Endothelial cell (in vitro differentiated cells): ENCODE data around the gene SERINC5. TPM values are rescaled to one million over a fixed set of nuclear protein-coding genes. Genes with fewer than 3 reads are reported as not detected.

Source experiments
- DNase-seq: peaks from one replicate; pipeline ENCODE4 v3.0.0; 2021; ENCODE audit warnings: low spot score
- H3K27ac Mint-ChIP-seq: one replicate; pipeline ENCODE4 v1.8.0; 2021; ENCODE audit warnings: mixed read lengths, inconsistent platforms; ENCODE audit not compliant: unreplicated experiment
- H3K27me3 Mint-ChIP-seq: one replicate; pipeline ENCODE4 v1.8.0; 2021; ENCODE audit warnings: mild to moderate bottlenecking, moderate library complexity, mixed read lengths, inconsistent platforms; ENCODE audit not compliant: unreplicated experiment
- H3K36me3 Mint-ChIP-seq: one replicate; pipeline ENCODE4 v1.8.0; 2021; ENCODE audit warnings: mild to moderate bottlenecking, low read depth, mixed read lengths, inconsistent platforms; ENCODE audit not compliant: unreplicated experiment
- H3K4me1 Mint-ChIP-seq: one replicate; pipeline ENCODE4 v1.8.0; 2021; ENCODE audit warnings: mild to moderate bottlenecking, mixed read lengths, inconsistent platforms; ENCODE audit not compliant: unreplicated experiment
- H3K4me3 Mint-ChIP-seq: one replicate; pipeline ENCODE4 v1.8.0; 2021; ENCODE audit warnings: mild to moderate bottlenecking, mixed read lengths, inconsistent platforms; ENCODE audit not compliant: unreplicated experiment
- H3K9me3 Mint-ChIP-seq: one replicate; pipeline ENCODE4 v1.8.0; 2021; ENCODE audit warnings: mixed read lengths, inconsistent platforms; ENCODE audit not compliant: unreplicated experiment
- total RNA-seq: library from RNA; stranded (reverse); fragmentation: NEBNext Ultra II Directional; extraction: Animal tissue kit (Norgen Biotek cat#: 25700); gene quantifications from one replicate; pipeline ENCODE4 v1.2.1, GENCODE V29; 2021; ENCODE audit not compliant: unreplicated experiment
- TF ChIP-seq, protein P1 (sequence below): fragments of 200-600 bp; sonication (generic); IDR thresholded peaks from one replicate; pipeline ENCODE4 v1.5.0; 2021; ENCODE audit warnings: antibody characterized with exemption; ENCODE audit not compliant: unreplicated experiment

Gene SERINC5
- total RNA-seq, 1 donor from 2014 or later = 122 TPM

DNA sequence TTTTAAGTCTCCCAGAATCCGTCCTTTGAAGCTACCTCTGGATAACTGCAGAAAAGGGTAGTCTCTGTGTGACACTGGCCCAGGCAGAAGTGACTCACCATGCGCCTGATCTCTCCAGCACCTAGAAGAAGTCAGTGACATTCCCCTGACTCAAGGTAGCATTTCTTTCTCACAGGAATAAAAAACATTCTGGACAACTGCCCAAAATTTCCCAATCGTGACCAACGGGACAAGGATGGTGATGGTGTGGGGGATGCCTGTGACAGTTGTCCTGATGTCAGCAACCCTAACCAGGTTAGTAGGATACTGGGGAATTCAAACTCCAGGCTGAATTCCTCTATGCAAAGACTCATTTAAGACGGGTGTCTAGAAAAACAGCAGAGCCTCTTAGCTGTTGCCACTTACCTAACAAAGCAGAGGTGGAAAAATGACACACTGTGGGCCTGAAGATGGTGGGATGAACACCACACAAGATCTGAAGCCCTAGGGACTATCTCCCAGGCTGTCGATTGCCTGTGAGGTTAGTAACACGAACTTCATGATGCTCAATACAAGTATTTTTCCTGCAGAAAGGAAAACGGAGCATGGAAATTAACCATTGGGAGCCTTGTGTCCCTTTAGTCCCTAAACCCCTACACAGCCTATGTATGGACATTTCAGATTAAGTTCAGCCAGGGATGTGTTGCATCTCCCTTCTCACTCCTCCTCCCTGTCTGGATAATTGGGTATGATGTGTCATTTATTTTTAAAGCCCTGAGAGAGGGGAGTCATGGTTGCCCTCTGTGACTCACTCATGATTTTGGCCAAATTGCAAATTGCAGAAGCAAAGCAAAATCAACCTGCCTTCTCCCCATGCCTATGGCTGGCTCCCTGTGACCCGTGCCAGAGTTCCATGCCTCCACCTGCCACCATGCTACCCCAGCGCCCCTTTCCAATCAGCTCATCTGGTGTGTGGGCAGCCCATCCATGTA lies 183.5 kb downstream of the SERINC5 start:
- H3K36me3 Mint-ChIP-seq = no peaks in the 10 kb centered on the region
- H3K27me3 Mint-ChIP-seq = peaks cover 1% of the 10 kb centered on the region
- no peaks in the 10 kb centered on the region for H3K9me3 Mint-ChIP-seq
- H3K4me3 Mint-ChIP-seq = no peak overlapping the region
- TF ChIP-seq, protein P1, sequence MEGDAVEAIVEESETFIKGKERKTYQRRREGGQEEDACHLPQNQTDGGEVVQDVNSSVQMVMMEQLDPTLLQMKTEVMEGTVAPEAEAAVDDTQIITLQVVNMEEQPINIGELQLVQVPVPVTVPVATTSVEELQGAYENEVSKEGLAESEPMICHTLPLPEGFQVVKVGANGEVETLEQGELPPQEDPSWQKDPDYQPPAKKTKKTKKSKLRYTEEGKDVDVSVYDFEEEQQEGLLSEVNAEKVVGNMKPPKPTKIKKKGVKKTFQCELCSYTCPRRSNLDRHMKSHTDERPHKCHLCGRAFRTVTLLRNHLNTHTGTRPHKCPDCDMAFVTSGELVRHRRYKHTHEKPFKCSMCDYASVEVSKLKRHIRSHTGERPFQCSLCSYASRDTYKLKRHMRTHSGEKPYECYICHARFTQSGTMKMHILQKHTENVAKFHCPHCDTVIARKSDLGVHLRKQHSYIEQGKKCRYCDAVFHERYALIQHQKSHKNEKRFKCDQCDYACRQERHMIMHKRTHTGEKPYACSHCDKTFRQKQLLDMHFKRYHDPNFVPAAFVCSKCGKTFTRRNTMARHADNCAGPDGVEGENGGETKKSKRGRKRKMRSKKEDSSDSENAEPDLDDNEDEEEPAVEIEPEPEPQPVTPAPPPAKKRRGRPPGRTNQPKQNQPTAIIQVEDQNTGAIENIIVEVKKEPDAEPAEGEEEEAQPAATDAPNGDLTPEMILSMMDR = no peak
- no peak for DNase-seq
- H3K4me1 Mint-ChIP-seq = peaks cover 11% of the 10 kb centered on the region
- no peak overlapping the region for H3K27ac Mint-ChIP-seq

DNA sequence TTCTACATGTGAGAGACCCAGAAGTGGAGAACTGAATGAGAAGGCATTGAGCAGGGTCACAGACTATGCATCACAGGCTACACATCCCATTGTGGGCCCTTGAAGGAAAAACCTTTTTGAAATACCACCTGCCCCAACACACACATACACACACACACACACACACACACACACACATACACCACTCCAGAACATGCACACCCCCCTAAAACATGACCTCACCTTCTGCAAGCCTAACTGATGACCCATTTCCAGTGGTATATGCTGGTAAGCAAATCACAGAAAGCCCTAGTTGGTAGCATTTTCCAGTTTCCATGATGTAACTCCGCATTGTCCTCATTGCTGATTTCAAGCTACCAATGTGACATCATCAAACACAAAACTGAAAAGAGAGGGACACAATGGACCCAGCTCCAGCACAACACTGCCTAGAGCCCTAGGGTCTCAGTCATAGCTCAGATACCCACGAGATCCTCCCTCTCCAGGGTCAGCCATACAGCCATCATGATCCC lies 184.3 kb downstream of the SERINC5 start:
- TF ChIP-seq, protein P1 = no peak
- Mint-ChIP-seq H3K27ac (no peak overlapping the region), H3K27me3 (peaks cover 1% of the 10 kb centered on the region), H3K36me3 (no peaks in the 10 kb centered on the region), H3K9me3 (no peaks in the 10 kb centered on the region), H3K4me1 (peaks cover 11% of the 10 kb centered on the region), H3K4me3 (no peak overlapping the region)
- DNase-seq = no peak

DNA sequence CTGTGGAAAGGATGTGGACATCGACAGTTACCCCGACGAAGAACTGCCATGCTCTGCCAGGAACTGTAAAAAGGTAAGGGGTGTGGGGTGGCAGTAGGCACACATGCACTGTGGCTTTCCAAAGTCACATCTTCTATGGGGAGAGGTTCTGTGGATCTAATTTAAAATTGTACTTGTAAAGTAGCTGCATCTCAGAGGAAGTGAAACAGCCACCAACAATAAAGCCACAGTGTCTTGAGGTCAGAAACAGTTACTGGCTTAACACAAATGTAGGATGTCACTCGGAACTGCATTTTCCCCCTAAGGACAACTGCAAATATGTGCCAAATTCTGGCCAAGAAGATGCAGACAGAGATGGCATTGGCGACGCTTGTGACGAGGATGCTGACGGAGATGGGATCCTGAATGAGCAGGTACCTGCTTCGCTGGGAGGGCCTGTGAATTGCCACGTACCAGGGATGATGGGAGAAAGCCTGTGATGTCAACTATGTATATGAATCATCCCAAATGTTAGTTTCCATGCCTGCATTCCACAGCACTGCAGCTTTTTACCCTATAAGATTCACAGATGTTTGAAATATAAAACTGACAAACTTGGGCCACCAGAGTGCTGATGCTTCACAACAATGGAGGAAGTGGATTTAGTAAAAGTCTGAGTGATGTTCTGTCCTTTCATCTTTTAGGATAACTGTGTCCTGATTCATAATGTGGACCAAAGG lies 185.4 kb downstream of the SERINC5 start:
- Mint-ChIP-seq H3K27ac (no peak overlapping the region), H3K9me3 (no peaks in the 10 kb centered on the region)
- TF ChIP-seq, protein P1 = no peak

DNA sequence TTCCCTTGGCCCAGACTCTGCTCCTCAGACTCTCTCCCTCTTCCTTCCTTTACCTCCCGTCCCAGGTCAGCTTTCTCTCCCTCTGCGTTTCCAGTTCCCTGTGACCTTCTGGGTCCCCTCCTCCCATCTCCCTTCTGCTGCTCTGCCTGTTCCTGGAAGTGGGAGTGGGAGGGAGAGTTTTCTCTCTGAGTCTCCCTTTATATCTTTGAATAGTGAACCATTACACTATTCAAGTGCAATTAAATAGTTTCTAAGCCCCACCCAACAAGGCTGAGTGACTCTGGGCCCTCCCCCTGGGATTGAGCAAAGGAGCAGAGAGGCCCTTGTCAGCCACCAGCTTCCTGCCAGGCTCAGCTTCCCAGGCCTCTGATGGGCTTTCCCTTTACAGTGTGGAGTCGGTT lies 185.9 kb downstream of the SERINC5 start:
- Mint-ChIP-seq H3K36me3 (no peaks in the 10 kb centered on the region), H3K4me3 (no peak overlapping the region), H3K9me3 (no peaks in the 10 kb centered on the region), H3K27me3 (peaks cover 1% of the 10 kb centered on the region), H3K27ac (no peak overlapping the region), H3K4me1 (peaks cover 11% of the 10 kb centered on the region)
- no peak for DNase-seq
- TF ChIP-seq, protein P1 = no peak

More for the DNA sequence above, 185.4 kb downstream of the SERINC5 start:
- H3K4me1 Mint-ChIP-seq = peaks cover 11% of the 10 kb centered on the region
- no peaks in the 10 kb centered on the region for H3K36me3 Mint-ChIP-seq
- H3K4me3 Mint-ChIP-seq = no peak overlapping the region
- H3K27me3 Mint-ChIP-seq = peaks cover 1% of the 10 kb centered on the region
- DNase-seq = no peak
